ENCODE results near the gene IL1RAP.

Gene IL1RAP

GRCh38 chr3:190545191-190545590, 31.3 kb downstream of the IL1RAP start:
- no peaks in the 10 kb centered on the region for H3K9me2 ChIP-seq (replicated peaks; ENCODE audit: insufficient read depth, low read length)
- no peaks in the 10 kb centered on the region for H4K20me1 ChIP-seq (ENCODE audit: low read depth, low read length)
- TF ChIP-seq EZH2phosphoT487 (conservative IDR thresholded peaks at IDR 0.05; ENCODE audit: low read length) (no peak), CTCF (IDR thresholded peaks at IDR 0.05; ENCODE audit: insufficient read depth, low read length, poor library complexity, severe bottlenecking) (no peak)
- no peak overlapping the region for H3K9ac ChIP-seq (ENCODE audit: low read length)
- no peak overlapping the region for H3K27ac ChIP-seq (ENCODE audit: low read depth, low read length)
- H3K4me3 ChIP-seq (ENCODE audit: insufficient read depth, low read length, poor library complexity, severe bottlenecking): no peak overlapping the region
- no peak overlapping the region for H2AFZ ChIP-seq (ENCODE audit: low read depth, low read length, severe bottlenecking)
- H3K36me3 ChIP-seq (ENCODE audit: low read length): no peaks in the 10 kb centered on the region
- no peaks in the 10 kb centered on the region for H3F3A ChIP-seq (ENCODE audit: insufficient read depth)
- no peak overlapping the region for H3K4me2 ChIP-seq (ENCODE audit: low read depth, low read length, poor library complexity, severe bottlenecking)
- H3K79me2 ChIP-seq (ENCODE audit: insufficient read depth, low read length): no peaks in the 10 kb centered on the region
- H3K9me3 ChIP-seq (ENCODE audit: insufficient read depth, low read length): no peaks in the 10 kb centered on the region
- no peaks in the 10 kb centered on the region for H3K27me3 ChIP-seq (ENCODE audit: low read length)

GRCh38 chr3:190546881-190547510, 33.1 kb downstream of the IL1RAP start:
- H3K27ac ChIP-seq (ENCODE audit: low read depth, low read length): no peak overlapping the region
- no peaks in the 10 kb centered on the region for H3K36me3 ChIP-seq (ENCODE audit: low read length)
- H3F3A ChIP-seq (ENCODE audit: insufficient read depth): no peaks in the 10 kb centered on the region
- no peak overlapping the region for H3K4me2 ChIP-seq (ENCODE audit: low read depth, low read length, poor library complexity, severe bottlenecking)
- H3K27me3 ChIP-seq (ENCODE audit: low read length): no peaks in the 10 kb centered on the region
- no peak overlapping the region for H3K4me3 ChIP-seq (ENCODE audit: insufficient read depth, low read length, poor library complexity, severe bottlenecking)
- no peaks in the 10 kb centered on the region for H3K9me2 ChIP-seq (replicated peaks; ENCODE audit: insufficient read depth, low read length)
- H3K9me3 ChIP-seq (ENCODE audit: insufficient read depth, low read length): no peaks in the 10 kb centered on the region
- no peak for TF ChIP-seq CTCF (IDR thresholded peaks at IDR 0.05; ENCODE audit: insufficient read depth, low read length, poor library complexity, severe bottlenecking)
- TF ChIP-seq EZH2phosphoT487 (conservative IDR thresholded peaks at IDR 0.05; ENCODE audit: low read length): no peak
- no peak overlapping the region for H2AFZ ChIP-seq (ENCODE audit: low read depth, low read length, severe bottlenecking)
- no peak overlapping the region for H3K9ac ChIP-seq (ENCODE audit: low read length)
- H4K20me1 ChIP-seq (ENCODE audit: low read depth, low read length): no peaks in the 10 kb centered on the region
- H3K79me2 ChIP-seq (ENCODE audit: insufficient read depth, low read length): no peaks in the 10 kb centered on the region

GRCh38 chr3:190548031-190548656, 34.3 kb downstream of the IL1RAP start:
- H2AFZ ChIP-seq (ENCODE audit: low read depth, low read length, severe bottlenecking): no peak overlapping the region
- no peaks in the 10 kb centered on the region for H3K9me3 ChIP-seq (ENCODE audit: insufficient read depth, low read length)
- no peak overlapping the region for H3K4me2 ChIP-seq (ENCODE audit: low read depth, low read length, poor library complexity, severe bottlenecking)
- no peaks in the 10 kb centered on the region for H3K9me2 ChIP-seq (replicated peaks; ENCODE audit: insufficient read depth, low read length)
- no peaks in the 10 kb centered on the region for H3K79me2 ChIP-seq (ENCODE audit: insufficient read depth, low read length)
- no peaks in the 10 kb centered on the region for H4K20me1 ChIP-seq (ENCODE audit: low read depth, low read length)
- no peaks in the 10 kb centered on the region for H3K36me3 ChIP-seq (ENCODE audit: low read length)
- no peak overlapping the region for H3K4me3 ChIP-seq (ENCODE audit: insufficient read depth, low read length, poor library complexity, severe bottlenecking)
- TF ChIP-seq CTCF (IDR thresholded peaks at IDR 0.05; ENCODE audit: insufficient read depth, low read length, poor library complexity, severe bottlenecking) (no peak), EZH2phosphoT487 (conservative IDR thresholded peaks at IDR 0.05; ENCODE audit: low read length) (no peak)
- no peak overlapping the region for H3K27ac ChIP-seq (ENCODE audit: low read depth, low read length)
- H3F3A ChIP-seq (ENCODE audit: insufficient read depth): no peaks in the 10 kb centered on the region
- H3K9ac ChIP-seq (ENCODE audit: low read length): no peak overlapping the region
- H3K27me3 ChIP-seq (ENCODE audit: low read length): no peaks in the 10 kb centered on the region
